Measurements from ENCODE around the gene ULBP3.

DNA sequence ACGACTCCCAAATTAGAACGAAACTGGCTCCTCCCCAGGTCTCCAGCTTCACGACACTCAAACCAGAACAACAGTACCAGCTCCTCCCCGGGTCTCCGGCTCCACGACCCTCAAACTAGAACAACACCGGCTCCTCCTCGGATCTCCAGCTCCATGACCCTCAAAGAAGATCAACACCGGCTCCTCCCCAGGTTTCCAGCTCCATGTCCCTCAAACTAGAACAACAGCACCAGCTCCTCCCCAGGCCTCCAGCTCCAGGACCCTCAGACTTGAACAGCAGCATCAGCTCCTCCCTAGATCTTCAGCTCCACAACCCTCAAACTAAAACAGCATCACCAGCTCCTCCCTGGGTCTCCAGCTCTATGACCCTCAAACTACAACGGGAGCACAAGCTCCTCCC, 13.8 kb downstream of the ULBP3 start:
- no peak for TF ChIP-seq CTCF (IDR thresholded peaks at IDR 0.05; ENCODE audit: low read depth, low read length, poor library complexity, severe bottlenecking)
- TF ChIP-seq EZH2phosphoT487 (IDR thresholded peaks at IDR 0.05; ENCODE audit: borderline replicate concordance, low read length), result no peak
